Upper lobe of left lung (tissue), 6 donors: ENCODE data around the gene TRIM38. TPM values are rescaled to one million over a fixed set of nuclear protein-coding genes. Genes with fewer than 3 reads are reported as not detected.
A peak's percentile ranks its signal among the peaks of the same experiment; 100 is the strongest.

Source experiments
- ATAC-seq, 2 donors: fragments of 200-7000 bp; cut with Tn5 transposase; one replicate each; pipeline ENCODE4 v1.9.1; 2022; ENCODE audit warnings: mild to moderate bottlenecking in 2 of 2, moderate library complexity in 2 of 2; ENCODE audit not compliant: low FRiP score in 2 of 2
- DNase-seq, 2 donors: peaks; one replicate each; pipeline ENCODE4 v3.0.0-alpha.2; 2019 to 2020
- H3K27ac ChIP-seq, 4 donors: fragments of 200-600 bp; sonication (generic); one replicate each; pipeline ENCODE4 v1.5.1; 2016 to 2019
- H3K27me3 ChIP-seq, 4 donors: fragments of 200-600 bp; sonication (generic); one replicate each; pipeline ENCODE4 v1.5.1; 2017 to 2019
- H3K36me3 ChIP-seq, 4 donors: fragments of 200-600 bp; sonication (generic); one replicate each; pipeline ENCODE4 v1.5.1; 2016 to 2019
- H3K4me1 ChIP-seq, 4 donors: fragments of 200-600 bp; sonication (generic); one replicate each; pipeline ENCODE4 v1.5.1; 2018 to 2019
- H3K4me3 ChIP-seq, 4 donors: fragments of 200-600 bp; sonication (generic); one replicate each; pipeline ENCODE4 v1.5.1; 2017 to 2019; ENCODE audit warnings: mild to moderate bottlenecking in 2 of 4, moderate library complexity in 1 of 4
- H3K9me3 ChIP-seq, 4 donors: fragments of 200-600 bp; sonication (generic); one replicate each; pipeline ENCODE4 v1.5.1; 2018 to 2019
- EP300 ChIP-seq, 4 donors: sonication (generic); formaldehyde crosslinking; IDR thresholded peaks; one replicate each; pipeline ENCODE4 v1.5.1; 2017; ENCODE audit warnings: antibody characterized with exemption in 4 of 4, control low read depth in 2 of 4
- POLR2A ChIP-seq, 4 donors: fragments of 450-650 bp; IDR thresholded peaks; one replicate each; pipeline ENCODE4 v1.5.1; 2016 to 2017; ENCODE audit warnings: antibody characterized with exemption in 4 of 4, mild to moderate bottlenecking in 2 of 4
- POLR2AphosphoS5 ChIP-seq, 2 donors: sonication (generic); formaldehyde crosslinking; IDR thresholded peaks; one replicate each; pipeline ENCODE4 v1.5.1; 2017; ENCODE audit warnings: antibody characterized with exemption in 2 of 2
- WGBS, 2 donors: methylation state at CpG; one replicate each; pipeline ENCODE4 v1.1.5; 2017 to 2018; 5-methylcytosine and 5-hydroxymethylcytosine counted together
- total RNA-seq, 6 donors: library from RNA; depleted of rRNA in 4 of 6; stranded (reverse); fragments of >200 nt in 4 of 6; gene quantifications; one replicate each; pipeline versions ENCODE4 v1.1.0 to v1.2.1, GENCODE V29; 2016 to 2021
- TF ChIP-seq, protein P1 (sequence below), 6 experiments: fragments of 450-650 bp in 4 of 6; fragments of 200-600 bp in 2 of 6; sonication (generic) in 2 of 6; IDR thresholded peaks; one replicate each; pipeline ENCODE4 v1.5.1; 2016 to 2019; ENCODE audit warnings: antibody characterized with exemption in 6 of 6
- donor health status: DM: no; HTN: no; CAD: no; lungs with moderate emphysema.
- donor health status: DM: no; HTN: yes; CAD: no; lungs with severe emphysema.

The TRIM38 gene
- total RNA-seq, 6 donors from 2014 or later: 9.0 to 22.0 (median 14.7) TPM

DNA sequence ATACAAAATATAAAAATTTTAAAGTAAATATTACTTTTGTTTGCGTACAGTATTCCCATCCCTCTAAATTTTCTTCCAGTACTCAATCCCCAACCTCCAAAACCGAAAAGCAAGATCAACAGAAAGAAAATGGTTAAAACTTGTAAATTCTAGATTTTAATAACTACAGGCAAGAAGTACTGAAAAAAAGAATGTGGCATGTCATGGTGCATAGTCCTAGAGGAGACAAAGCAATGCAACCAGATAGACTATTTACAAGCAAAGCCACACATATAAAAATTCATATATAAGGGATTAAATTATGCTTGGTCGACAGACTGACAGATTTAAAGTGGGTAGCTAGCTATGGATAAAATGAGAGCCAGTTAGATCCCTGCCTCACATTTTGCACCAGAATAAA lies 68.1 kb downstream of the TRIM38 start:
- Histone ChIP-seq H3K9me3 (no peaks in the 10 kb centered on the region), H3K27ac (no peak overlapping the region), H3K4me1 (peaks cover 21 to 34% (median 27%) of the 10 kb centered on the region in 4 donors), H3K36me3 (no peaks in the 10 kb centered on the region), H3K27me3 (no peaks in the 10 kb centered on the region), H3K4me3 (no peak overlapping the region)
- ATAC-seq (no peak), DNase-seq (no peak)
- 59 to 67% methylated on average over 3 of the region's 3 CpGs for WGBS, 2 donors
- TF ChIP-seq, protein P1, sequence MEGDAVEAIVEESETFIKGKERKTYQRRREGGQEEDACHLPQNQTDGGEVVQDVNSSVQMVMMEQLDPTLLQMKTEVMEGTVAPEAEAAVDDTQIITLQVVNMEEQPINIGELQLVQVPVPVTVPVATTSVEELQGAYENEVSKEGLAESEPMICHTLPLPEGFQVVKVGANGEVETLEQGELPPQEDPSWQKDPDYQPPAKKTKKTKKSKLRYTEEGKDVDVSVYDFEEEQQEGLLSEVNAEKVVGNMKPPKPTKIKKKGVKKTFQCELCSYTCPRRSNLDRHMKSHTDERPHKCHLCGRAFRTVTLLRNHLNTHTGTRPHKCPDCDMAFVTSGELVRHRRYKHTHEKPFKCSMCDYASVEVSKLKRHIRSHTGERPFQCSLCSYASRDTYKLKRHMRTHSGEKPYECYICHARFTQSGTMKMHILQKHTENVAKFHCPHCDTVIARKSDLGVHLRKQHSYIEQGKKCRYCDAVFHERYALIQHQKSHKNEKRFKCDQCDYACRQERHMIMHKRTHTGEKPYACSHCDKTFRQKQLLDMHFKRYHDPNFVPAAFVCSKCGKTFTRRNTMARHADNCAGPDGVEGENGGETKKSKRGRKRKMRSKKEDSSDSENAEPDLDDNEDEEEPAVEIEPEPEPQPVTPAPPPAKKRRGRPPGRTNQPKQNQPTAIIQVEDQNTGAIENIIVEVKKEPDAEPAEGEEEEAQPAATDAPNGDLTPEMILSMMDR (IDR thresholded peaks at IDR 0.05): no peak
- TF ChIP-seq POLR2AphosphoS5 (IDR thresholded peaks at IDR 0.05): no peak

DNA sequence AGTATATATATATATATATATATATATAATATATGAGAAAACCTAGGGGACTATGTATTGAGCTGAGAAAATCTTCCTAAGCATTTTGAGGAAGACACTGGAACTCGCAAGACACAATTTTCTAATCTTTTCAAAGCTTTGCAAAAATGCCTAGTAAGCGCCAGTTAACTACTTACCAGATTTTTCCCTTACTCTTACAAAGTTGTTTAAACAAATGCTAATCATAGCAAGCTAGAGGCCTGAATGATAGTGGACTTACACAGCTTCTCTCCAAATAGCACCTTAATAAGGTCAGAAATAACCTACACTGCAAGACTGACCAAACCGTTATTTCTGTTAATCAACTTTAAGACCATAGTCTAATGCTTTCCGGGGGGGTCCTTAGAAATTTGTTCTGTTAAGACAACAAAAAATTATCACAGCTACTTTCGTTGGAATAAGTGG lies 68.6 kb downstream of the TRIM38 start:
- H3K36me3 ChIP-seq: no peaks in the 10 kb centered on the region
- H3K9me3 ChIP-seq: no peaks in the 10 kb centered on the region
- 34 to 46% methylated on average over 5 of the region's 5 CpGs for WGBS, 2 donors
- H3K4me3 ChIP-seq: peak overlapping the region in 3 of 4 donors; percentile 48 to 56 (median 55)
- peaks cover 17 to 29% (median 22%) of the 10 kb centered on the region in 4 donors for H3K4me1 ChIP-seq
- DNase-seq (no peak), ATAC-seq (no peak)
- peak overlapping the region in 2 of 4 donors; percentile 83 to 89 for H3K27ac ChIP-seq
- no peaks in the 10 kb centered on the region for H3K27me3 ChIP-seq
- TF ChIP-seq, protein P1 (IDR thresholded peaks at IDR 0.05): no peak

GRCh38 chr6:26031595-26032339 lies 69.2 kb downstream of the TRIM38 start:
- Histone ChIP-seq H3K27me3 (no peaks in the 10 kb centered on the region), H3K9me3 (no peaks in the 10 kb centered on the region), H3K4me3 (peak overlapping the region; percentile 5 to 56 (median 52)), H3K27ac (peak overlapping the region; percentile 83 to 91 (median 89)), H3K36me3 (no peaks in the 10 kb centered on the region), H3K4me1 (peaks cover 17 to 24% (median 20%) of the 10 kb centered on the region in 4 donors)
- WGBS, 2 donors: 1 to 4% methylated on average over 18 to 32 of the region's 44 CpGs
- ATAC-seq: peak; percentile 91 to 92
- TF ChIP-seq POLR2AphosphoS5 (IDR thresholded peaks at IDR 0.05): peak; percentile 55 to 57
- TF ChIP-seq, protein P1 (IDR thresholded peaks at IDR 0.05): peak in 1 of 6 experiments; percentile 10
- TF ChIP-seq POLR2A (IDR thresholded peaks at IDR 0.05): peak in 1 of 4 donors; percentile 28
- no peak for TF ChIP-seq EP300 (IDR thresholded peaks at IDR 0.05)
- peak; percentile 88 to 89 for DNase-seq

DNA sequence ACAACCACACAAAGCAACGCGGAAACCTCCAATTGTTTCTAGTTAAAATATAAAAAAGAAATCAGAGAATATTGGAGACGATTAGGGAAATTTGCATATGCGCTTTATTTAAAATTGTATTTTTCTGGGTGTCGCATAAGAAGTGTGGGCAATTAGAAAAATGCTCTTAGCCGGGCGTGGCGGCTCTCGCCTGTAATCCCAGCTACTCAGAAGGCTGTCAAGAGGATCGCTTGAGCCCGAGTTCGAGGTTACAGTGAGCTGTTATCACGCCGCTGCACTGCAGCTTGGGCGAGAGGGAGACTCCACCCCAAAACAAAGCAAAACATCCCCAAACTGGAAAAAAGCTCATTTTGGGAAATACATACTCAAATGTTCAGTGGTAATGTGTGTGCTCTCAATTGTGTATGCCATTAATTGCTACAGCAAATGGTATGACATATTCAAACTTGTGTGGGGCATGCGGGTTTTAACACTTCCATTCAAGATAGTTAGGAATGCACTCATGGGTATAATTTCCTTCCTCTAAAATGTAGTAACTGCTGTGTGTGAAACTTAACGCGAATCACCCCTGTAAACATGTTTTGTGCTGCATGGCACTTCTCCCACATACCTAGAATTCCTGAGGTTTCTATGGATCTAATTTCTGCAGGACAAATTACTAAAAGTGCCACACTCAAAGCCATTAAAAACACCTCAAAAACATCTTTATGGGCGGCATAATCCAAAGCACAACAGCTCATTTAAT lies 69.9 kb downstream of the TRIM38 start:
- no peak for DNase-seq
- H3K27me3 ChIP-seq: no peaks in the 10 kb centered on the region

More for the DNA sequence above, 69.9 kb downstream of the TRIM38 start:
- WGBS, 2 donors: 1% methylated on average over 18 to 19 of the region's 19 CpGs
- TF ChIP-seq, protein P1 (IDR thresholded peaks at IDR 0.05): no peak
- TF ChIP-seq POLR2A (IDR thresholded peaks at IDR 0.05) (no peak), POLR2AphosphoS5 (IDR thresholded peaks at IDR 0.05) (no peak), EP300 (IDR thresholded peaks at IDR 0.05) (no peak)
- ATAC-seq: peak; percentile 15 to 36
- Histone ChIP-seq H3K9me3 (no peaks in the 10 kb centered on the region), H3K4me1 (peaks cover 16 to 23% (median 19%) of the 10 kb centered on the region in 4 donors), H3K36me3 (no peaks in the 10 kb centered on the region), H3K27ac (peak overlapping the region; percentile 83 to 91 (median 89)), H3K4me3 (peak overlapping the region; percentile 27 to 56 (median 52))
